Loucy (cell line): ENCODE data around the gene FOXP3.

ENCODE experiments used
- CTCF ChIP-seq: fragments of 200-600 bp; sonication (generic); conservative IDR thresholded peaks from 2 replicates; pipeline ENCODE4 v1.5.1; 2014; ENCODE audit warnings: mild to moderate bottlenecking, antibody characterized with exemption, low read length
- EZH2phosphoT487 ChIP-seq: fragments of 200-600 bp; IDR thresholded peaks from 2 replicates; pipeline ENCODE4 v1.6.1; 2018; ENCODE audit warnings: antibody characterized with exemption, mild to moderate bottlenecking, moderate library complexity, borderline replicate concordance

- TF ChIP-seq CTCF (no peak), EZH2phosphoT487 (no peak)
Measured at GRCh38 chrX:49276671-49277534, 12.4 kb upstream of the FOXP3 start.
